Measurements from ENCODE around the gene S100A16.
"Not testable (repeated sequence)": the region's sequence is repeated elsewhere in the genome, so short reads cannot be mapped to it uniquely, and the experiment has no call there.

S100A16 gene

DNA sequence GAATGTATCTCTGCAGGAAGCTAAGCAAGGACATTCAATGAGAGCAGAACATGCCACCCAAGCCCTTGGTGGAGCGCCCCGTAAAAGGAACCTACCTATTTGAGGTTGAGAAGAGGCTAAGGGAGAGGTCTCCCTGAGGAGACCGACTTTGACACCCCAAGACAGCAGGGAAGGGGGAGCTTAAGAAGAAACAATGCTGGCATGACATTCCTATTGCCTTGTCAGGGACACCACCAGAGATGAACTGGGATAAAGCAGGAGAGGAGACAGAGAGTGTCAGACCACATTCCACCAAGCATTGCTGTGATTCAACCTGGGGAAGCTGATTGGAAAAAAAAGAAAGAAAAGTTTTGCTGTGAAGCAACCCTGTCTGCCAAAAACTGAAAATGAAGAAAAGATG, 34.0 kb downstream of the S100A16 start:
- TF ChIP-seq, protein P1, sequence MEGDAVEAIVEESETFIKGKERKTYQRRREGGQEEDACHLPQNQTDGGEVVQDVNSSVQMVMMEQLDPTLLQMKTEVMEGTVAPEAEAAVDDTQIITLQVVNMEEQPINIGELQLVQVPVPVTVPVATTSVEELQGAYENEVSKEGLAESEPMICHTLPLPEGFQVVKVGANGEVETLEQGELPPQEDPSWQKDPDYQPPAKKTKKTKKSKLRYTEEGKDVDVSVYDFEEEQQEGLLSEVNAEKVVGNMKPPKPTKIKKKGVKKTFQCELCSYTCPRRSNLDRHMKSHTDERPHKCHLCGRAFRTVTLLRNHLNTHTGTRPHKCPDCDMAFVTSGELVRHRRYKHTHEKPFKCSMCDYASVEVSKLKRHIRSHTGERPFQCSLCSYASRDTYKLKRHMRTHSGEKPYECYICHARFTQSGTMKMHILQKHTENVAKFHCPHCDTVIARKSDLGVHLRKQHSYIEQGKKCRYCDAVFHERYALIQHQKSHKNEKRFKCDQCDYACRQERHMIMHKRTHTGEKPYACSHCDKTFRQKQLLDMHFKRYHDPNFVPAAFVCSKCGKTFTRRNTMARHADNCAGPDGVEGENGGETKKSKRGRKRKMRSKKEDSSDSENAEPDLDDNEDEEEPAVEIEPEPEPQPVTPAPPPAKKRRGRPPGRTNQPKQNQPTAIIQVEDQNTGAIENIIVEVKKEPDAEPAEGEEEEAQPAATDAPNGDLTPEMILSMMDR (IDR thresholded peaks at IDR 0.05; ENCODE audit: insufficient read depth, low read length, missing control alignments): no peak
- ChIA-PET POLR2A (no interaction called here), CTCF (interaction anchor here (0.8 to 4.2 kb wide), 4 partner anchors 10 to 68 kb away, joined by 3 to 26 read pairs (median 12); no protein-coding TSS in a partner anchor)
- no peak for DNase-seq (ENCODE audit: low read depth, low spot score)
- H3K4me3 ChIP-seq (ENCODE audit: low read depth, low read length): no peak overlapping the region

DNA sequence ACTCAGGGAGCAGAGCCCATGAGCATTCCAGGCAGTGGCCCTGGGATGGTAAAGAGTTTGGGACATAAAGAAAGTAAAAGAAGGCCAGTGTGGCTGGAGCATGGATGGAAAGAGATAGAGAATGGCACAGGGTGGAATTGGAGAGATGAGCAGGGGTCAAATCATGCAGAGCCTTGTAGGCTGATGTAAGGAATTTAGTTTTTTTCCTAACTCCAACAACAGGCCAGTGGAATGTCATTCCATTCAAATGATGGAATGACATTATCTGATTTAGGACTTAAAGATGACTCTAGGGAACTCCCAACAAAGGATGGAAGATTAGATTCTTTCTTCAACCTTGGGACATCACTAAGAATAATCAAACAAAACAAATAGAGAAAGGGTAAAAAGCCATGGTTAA, 34.4 kb downstream of the S100A16 start:
- TF ChIP-seq, protein P1 (IDR thresholded peaks at IDR 0.05; ENCODE audit: insufficient read depth, low read length, missing control alignments): no peak
- DNase-seq (ENCODE audit: low read depth, low spot score): no peak
- CTCF ChIA-PET: interaction anchor here (1.0 to 4.2 kb wide), 8 partner anchors 10 to 89 kb away, joined by 3 to 26 read pairs (median 4); no protein-coding TSS in a partner anchor
- no peak overlapping the region for H3K4me3 ChIP-seq (ENCODE audit: low read depth, low read length)
- POLR2A ChIA-PET: interaction anchor here (1.7 kb wide), 1 partner anchor 49 kb away, joined by 8 read pairs; the partner anchor contains the start of genes S100A1 and S100A13

DNA sequence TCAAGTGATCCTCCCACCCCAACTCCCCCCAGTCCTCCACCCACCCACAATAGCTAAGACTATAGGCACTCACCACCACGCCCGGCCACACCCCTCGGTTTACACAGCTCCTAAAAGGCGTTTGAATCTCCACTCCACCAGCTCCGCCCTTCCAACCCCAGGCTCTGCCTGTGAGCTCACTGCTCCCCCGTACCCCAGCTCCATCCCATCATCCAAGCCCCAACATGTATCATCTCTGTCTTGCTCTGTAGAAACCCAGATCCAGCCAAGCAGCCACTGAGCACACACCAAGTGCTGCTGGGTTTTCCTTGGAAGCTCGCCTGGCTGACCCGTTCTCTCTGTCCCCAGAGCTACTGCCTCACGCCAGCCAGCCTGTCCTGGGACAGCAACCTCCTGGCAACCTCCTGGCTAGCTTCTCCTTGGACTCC, 35.3 kb downstream of the S100A16 start:
- DNase-seq (ENCODE audit: low read depth, low spot score): no peak
- POLR2A ChIA-PET: interaction anchor here (0.5 to 2.2 kb wide), 5 partner anchors 11 to 56 kb away, joined by 3 to 8 read pairs (median 4); partner anchors contain the start of genes CHTOP, S100A1, S100A13 and S100A6
- TF ChIP-seq, protein P1 (IDR thresholded peaks at IDR 0.05; ENCODE audit: insufficient read depth, low read length, missing control alignments): no peak
- CTCF ChIA-PET: interaction anchor here (0.6 to 4.2 kb wide), 12 partner anchors 9 to 172 kb away, joined by 3 to 26 read pairs (median 4); partner anchors contain the start of gene S100A2
- no peak overlapping the region for H3K4me3 ChIP-seq (ENCODE audit: low read depth, low read length)

DNA sequence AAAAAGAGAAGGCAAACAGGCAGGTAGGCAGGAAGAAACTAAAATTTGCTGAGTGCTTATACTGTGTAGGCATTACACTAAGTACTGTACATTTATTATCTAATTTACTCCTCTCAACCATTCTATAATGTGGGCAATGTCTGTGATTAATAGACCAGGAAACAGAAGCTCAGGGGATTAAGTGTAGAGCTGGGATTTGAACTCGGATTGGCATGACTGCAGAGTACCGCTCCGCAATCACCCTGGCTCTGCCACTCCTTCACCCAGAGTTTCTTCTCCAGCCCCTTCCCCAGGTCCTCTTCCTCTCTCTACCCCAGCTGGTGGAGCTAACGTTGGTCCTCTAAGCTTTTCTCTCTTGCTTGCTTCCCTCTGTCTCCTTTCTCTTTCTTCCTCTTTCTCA, 35.8 kb downstream of the S100A16 start:
- ChIA-PET CTCF (interaction anchor here (0.6 to 4.2 kb wide), 12 partner anchors 8 to 173 kb away, joined by 3 to 26 read pairs (median 4); partner anchors contain the start of gene S100A2), POLR2A (interaction anchor here (1.1 to 2.2 kb wide), 4 partner anchors 11 to 57 kb away, joined by 3 to 8 read pairs (median 4); partner anchors contain the start of genes CHTOP, S100A1, S100A13 and S100A6)
- TF ChIP-seq, protein P1 (IDR thresholded peaks at IDR 0.05; ENCODE audit: insufficient read depth, low read length, missing control alignments): no peak
- no peak for DNase-seq (ENCODE audit: low read depth, low spot score)
- H3K4me3 ChIP-seq (ENCODE audit: low read depth, low read length): no peak overlapping the region

DNA sequence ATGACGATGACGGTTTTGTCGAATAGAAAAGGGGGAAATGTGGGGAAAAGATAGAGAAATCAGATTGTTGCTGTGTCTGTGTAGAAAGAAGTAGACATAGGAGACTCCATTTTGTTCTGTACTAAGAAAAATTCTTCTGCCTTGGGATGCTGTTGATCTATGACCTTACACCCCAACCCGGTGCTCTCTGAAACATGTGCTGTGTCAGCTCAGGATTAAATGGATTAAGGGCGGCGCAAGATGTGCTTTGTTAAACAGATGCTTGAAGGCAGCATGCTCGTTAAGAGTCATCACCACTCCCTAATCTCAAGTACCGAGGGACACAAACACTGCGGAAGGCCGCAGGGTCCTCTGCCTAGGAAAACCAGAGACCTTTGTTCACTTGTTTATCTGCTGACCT, 37.4 kb downstream of the S100A16 start:
- ChIA-PET CTCF (interaction anchor here (1.3 to 4.2 kb wide), 3 partner anchors 42 to 65 kb away, joined by 3 to 21 read pairs (median 20); no protein-coding TSS in a partner anchor), POLR2A (interaction anchor here (2.2 kb wide), 1 partner anchor 9 kb away, joined by 5 read pairs; no protein-coding TSS in a partner anchor)
- H3K4me3 ChIP-seq (ENCODE audit: low read depth, low read length); DNase-seq (ENCODE audit: low read depth, low spot score): not testable (repeated sequence)

DNA sequence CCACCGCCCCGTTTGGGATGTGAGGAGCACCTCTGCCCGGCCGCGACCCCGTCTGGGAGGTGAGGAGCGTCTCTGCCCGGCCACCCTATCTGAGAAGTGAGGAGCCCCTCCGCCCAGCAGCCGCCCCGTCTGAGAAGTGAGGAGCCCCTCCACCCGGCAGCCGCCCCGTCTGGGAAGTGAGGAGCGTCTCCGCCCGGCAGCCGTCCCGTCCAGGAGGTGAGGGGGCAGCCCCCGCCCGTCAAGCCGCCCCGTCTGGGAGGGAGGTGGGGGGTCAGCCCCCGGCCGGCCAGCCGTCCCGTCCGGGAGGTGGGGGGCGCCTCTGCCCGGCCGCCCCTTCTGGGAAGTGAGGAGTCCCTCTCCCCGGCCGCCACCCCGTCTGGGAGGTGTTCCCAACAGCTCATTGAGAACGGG, 37.9 kb downstream of the S100A16 start:
- H3K4me3 ChIP-seq (ENCODE audit: low read depth, low read length); DNase-seq (ENCODE audit: low read depth, low spot score); POLR2A ChIA-PET: not testable (repeated sequence)
- CTCF ChIA-PET: interaction anchor here (4.2 kb wide), 1 partner anchor 42 kb away, joined by 21 read pairs; no protein-coding TSS in a partner anchor

DNA sequence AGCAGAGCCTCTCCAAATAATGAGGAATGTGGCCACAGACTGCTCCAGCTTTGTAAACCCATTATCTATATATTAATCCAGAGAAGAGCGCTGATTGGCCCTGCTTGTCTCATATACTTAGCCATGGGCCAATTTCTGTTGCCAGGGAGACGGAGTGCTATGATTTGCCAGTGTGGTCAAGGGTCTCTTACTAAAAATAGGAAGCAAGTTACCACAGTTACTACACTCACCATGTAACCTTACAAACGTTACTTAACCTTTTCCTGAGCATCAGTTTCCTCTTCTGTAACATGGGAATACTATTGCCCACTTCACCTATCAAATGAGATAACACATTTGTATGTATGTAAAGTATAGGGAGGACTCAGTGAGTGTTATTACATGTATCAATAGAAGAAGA, 39.6 kb downstream of the S100A16 start:
- no peak overlapping the region for H3K4me3 ChIP-seq (ENCODE audit: low read depth, low read length)
- CTCF ChIA-PET: interaction anchor here (1.1 to 7.6 kb wide), 35 partner anchors 8 to 221 kb away, joined by 3 to 401 read pairs (median 11); partner anchors contain the start of genes CHTOP, ILF2, S100A1 and S100A13
- DNase-seq (ENCODE audit: low read depth, low spot score): no peak
- POLR2A ChIA-PET: interaction anchor here (0.7 to 2.1 kb wide), 6 partner anchors 37 to 189 kb away, joined by 3 to 17 read pairs (median 5); partner anchors contain the start of genes S100A16 and S100A6
- TF ChIP-seq, protein P1 (IDR thresholded peaks at IDR 0.05; ENCODE audit: insufficient read depth, low read length, missing control alignments): no peak
